ENCODE results near the gene SLC9A9. TPM values are rescaled to one million over a fixed set of nuclear protein-coding genes. Genes with fewer than 3 reads are reported as not detected.

SLC9A9 gene
- total RNA-seq, 1 experiment from 2014 or later, result 7.9 TPM

- peak; percentile 22 for DNase-seq (ENCODE audit: low read depth)
Measured at GRCh38 chr3:143329567-143330211, 518.6 kb downstream of the SLC9A9 start.

DNA sequence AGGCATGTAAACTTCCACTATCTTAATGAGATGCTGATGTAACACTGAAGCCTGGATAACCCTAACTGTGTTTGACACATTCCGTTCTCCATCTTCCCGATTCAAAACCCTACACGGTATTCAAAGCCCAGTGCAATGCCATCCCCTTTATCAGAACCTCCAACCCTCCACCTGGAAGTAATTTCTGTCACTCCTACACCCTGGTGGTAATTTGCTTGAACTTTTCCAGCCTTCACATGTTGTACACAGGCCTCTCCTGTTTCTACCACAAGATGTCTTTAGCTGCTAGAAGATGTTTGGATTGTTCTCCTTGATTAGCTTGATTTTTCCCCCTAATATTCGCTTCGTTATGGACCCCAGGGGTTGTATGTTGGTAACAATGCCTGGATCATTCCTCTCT lies 519.8 kb downstream of the SLC9A9 start:
- no peak for DNase-seq (ENCODE audit: low read depth)

DNA sequence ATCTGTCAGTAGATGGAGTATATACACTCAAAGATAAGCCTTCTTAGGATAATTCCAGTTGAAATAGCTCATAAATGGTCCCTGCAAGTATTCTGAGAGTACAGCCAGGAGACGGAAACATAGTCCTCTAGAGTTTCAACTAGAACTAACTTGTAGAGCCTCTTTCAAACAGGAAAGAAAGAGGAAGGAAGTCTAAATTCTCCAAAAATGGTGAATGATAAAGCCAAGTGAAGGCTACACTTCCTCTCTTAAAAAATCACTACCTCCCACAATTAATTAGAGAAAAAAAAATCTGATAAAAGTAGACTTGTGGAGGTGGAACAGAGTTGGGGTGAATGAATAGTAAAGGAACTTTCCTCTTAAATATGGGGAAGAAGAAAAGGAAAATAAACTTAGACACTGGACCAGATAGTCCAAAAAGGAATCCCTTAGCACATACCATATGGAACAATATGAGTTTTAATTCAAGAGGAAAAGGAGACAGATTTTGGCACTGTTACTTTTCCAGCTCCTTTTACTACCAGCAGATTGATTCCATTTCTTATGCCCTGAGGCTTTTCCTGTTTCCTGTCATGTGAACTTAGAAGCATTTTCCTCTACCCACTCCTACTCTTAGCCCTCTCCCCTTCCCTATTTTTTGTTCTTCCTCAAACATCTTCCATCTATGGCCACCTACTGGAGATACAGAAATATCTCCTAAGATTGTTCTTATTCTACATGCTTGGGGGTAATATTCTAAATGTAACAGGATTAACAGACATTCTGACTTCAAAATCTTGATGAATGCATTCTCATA lies 521.1 kb downstream of the SLC9A9 start:
- DNase-seq (ENCODE audit: low read depth), result peak; percentile 32

DNA sequence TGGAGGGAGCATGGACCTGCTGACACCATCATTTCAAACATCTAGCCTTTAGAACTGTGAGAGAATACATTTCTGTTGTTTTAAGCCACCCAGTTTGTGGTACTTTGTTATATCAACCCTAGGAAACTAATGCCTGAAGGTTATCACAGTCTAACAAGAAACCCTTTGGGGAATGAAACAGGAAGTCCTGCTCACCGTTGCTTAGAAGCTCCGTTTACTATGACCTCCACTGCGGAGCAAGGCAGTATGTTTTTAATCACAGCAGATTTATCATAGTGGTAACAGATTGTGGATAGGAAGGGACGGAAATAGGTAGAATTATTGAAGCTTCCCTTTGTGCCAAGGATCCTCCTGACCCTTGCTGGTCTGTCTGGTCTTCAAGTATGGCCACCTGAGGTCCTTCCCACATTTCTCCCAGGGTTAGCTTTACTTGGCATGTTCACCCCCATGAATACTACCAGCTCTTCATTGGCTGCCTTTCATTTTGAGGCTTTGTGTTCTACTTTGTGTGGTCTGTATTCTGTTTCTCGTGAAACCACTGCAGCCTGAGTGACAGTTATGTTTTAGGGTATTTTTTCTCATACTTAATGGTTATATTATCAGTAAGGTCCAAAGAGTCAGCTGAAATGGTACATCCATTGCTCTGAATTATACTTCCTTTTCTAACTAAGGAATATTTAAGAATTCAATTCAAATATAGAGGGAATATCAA lies 527.1 kb downstream of the SLC9A9 start:
- DNase-seq (ENCODE audit: low read depth), result no peak

- no peak for DNase-seq (ENCODE audit: low read depth)
Measured at GRCh38 chr3:143315766-143316165, 532.5 kb downstream of the SLC9A9 start.

DNA sequence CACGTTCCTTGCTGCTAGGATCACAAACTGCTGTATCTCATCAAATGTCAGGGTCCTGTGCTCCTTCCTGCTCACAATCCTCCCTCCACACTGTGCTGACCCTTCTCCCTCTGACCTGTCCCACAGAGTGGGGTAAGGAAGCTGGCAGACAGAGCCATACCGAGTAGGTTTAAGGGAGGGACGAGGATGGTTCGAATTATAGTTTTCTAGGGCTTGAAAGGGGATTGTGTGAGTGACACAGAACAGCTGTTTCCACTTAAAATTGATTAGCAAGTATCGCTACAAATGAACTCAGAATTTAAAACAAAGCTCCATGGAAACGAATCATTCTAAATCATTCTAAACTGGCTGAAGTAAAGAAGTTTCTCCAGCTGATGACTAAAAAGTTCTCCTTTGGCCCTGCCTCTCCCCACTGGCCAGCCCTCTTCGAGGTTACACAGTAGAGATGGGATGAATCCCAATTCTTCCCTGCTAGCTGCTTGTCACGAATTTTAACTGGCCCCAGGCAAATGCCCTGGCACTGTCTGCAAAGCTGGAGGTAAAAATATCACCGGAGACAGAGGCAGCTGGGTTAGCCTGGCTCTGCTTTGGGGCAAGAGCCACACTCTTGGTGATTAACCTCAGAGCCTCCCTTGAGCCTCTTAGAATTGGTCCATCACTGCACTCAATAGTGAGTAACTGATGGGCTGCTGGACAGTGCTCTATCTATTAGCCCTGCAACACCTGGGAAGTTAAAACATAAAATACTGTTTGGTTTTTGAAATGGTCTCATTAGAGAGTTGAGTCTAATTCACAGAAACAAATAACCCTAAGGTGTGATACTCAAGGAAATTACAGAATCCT lies 533.8 kb downstream of the SLC9A9 start:
- DNase-seq (ENCODE audit: low read depth), result no peak

- DNase-seq (ENCODE audit: low read depth), result no peak
Measured at GRCh38 chr3:143313893-143314188, 534.4 kb downstream of the SLC9A9 start.

DNA sequence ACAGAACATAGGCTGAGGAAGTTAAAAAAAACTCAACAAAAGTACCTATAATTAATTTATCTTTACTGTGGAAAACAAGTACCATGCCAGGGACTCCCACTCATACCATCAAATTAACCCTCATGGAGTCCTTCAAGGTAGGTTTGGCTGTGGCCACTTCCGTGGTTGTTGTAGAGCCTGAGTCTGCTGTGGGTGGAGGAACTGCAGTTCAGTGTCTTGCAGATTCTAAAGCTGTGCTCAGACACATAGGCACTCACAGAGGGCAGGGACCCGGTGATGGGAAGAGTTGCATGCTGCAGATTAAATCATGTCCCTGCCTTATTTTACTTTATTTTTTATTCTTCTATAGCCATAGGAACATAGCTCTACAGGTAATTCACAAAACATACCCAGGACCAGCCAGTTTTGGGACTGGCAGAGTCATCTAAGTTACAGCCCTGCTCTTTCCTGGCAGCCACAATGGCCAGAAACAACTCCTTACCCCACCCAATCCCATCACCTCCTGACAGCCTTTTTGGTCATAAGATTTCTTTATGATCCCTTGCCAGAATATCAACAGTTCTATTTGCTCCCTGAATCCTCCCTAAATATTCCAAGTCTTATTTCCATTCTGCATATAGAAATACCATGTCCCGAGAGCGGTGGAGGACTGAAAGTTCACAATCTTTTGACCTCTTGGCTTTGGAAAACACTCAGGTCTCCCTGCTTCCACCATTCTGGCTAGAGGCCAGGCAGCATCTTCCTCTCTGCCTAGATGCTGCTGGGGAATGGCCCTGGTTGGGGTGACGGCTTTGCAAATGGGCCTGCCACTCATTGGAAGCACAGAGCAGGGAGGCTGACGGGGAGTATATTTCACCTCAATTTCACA lies 535.0 kb downstream of the SLC9A9 start:
- DNase-seq (ENCODE audit: low read depth), result no peak

GRCh38 chr3:143311096-143311495 lies 537.2 kb downstream of the SLC9A9 start:
- DNase-seq (ENCODE audit: low read depth), result peak; percentile 17

DNA sequence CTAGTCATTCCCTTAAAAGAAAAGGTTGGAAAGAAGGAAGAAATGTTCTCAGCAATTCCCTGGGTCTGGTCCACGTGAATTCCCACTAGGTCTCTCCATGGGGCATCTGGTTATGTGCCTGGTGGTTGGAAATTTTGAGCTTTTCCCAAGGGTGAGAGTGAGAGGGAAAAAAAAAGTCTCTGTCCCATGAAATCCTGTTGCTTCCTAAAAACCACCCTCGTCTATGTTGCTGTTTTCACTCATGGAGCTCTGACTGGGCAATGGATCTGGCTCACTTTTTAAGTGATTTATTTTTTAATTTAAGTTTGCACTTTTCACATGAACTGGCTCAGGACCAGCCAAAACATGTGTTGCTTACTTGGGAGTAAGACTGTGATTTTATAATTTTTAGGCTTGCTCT lies 538.6 kb downstream of the SLC9A9 start:
- DNase-seq (ENCODE audit: low read depth), result no peak

- DNase-seq (ENCODE audit: low read depth), result peak; percentile 53
Measured at GRCh38 chr3:143307613-143308183, 540.6 kb downstream of the SLC9A9 start.

GRCh38 chr3:143306407-143306806 lies 541.9 kb downstream of the SLC9A9 start:
- DNase-seq (ENCODE audit: low read depth), result no peak

DNA sequence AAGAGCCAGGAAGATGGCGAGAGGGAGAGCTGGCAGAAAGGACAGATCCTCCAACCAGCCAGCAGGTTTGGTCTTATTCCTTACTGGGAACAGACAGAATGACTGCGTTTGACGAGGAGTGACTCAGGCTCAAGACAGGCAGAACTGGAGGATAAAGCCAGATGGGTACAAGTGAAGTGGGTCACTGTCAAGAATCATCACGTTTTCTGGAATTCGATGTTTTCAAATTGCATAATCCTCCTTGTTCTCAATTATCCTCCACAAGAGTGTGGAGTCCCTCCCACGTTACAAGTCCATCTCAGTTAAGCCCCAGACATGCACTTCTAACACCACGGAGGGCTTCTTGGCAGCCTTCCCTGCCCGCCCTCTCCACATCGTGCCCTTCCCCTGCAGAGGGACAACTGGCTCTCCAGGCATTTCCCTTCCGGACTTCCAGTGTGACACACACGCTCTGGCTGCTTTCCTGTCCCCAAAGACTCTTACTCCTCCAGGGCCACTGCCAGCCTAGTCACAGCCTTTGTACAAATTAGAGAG lies 545.6 kb downstream of the SLC9A9 start:
- DNase-seq (ENCODE audit: low read depth), result peak; percentile 95

DNA sequence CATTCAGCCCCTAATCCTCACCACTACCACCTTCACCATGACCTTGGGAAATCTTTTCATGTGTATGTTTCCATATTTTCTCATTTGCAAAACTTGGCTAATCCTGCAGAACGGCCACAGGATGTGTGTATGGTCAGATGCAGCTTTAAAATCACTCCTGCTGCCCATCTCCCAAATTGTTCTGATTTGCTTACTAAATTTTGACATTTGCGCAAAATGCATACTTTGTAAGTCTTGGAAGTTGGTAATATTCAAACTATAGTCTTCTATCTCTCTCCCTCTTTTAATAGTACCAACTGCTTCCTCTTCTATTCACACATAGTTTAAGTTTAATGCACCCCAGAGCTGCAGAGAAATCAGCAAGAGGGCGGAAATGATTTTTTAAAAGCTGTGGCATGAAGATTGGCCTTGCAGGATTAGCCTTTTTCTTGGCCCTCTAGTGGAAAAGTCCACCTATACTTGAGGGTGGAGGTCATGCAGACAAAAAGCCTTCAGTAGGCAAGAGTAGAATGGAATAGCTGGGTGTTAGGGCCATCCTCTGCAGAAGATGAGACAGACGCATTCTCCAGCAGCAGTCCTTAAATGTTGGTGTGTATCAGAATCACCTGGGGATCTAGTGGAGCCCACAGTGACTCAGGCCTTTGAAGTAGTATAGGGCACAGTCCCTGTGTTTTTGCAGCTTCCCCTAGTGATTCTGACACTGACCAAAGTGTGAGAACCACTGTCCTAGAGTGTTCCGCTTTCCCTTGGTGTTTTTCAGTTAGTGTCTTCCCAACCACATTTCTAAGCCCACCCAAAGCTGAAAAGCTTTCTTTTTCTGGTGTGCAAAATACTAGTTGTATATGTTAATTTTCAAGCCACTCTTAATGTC lies 547.0 kb downstream of the SLC9A9 start:
- DNase-seq (ENCODE audit: low read depth), result no peak

GRCh38 chr3:143298886-143299535 lies 549.3 kb downstream of the SLC9A9 start:
- no peak for DNase-seq (ENCODE audit: low read depth)

GRCh38 chr3:143298380-143298779 lies 549.9 kb downstream of the SLC9A9 start:
- DNase-seq (ENCODE audit: low read depth), result no peak

DNA sequence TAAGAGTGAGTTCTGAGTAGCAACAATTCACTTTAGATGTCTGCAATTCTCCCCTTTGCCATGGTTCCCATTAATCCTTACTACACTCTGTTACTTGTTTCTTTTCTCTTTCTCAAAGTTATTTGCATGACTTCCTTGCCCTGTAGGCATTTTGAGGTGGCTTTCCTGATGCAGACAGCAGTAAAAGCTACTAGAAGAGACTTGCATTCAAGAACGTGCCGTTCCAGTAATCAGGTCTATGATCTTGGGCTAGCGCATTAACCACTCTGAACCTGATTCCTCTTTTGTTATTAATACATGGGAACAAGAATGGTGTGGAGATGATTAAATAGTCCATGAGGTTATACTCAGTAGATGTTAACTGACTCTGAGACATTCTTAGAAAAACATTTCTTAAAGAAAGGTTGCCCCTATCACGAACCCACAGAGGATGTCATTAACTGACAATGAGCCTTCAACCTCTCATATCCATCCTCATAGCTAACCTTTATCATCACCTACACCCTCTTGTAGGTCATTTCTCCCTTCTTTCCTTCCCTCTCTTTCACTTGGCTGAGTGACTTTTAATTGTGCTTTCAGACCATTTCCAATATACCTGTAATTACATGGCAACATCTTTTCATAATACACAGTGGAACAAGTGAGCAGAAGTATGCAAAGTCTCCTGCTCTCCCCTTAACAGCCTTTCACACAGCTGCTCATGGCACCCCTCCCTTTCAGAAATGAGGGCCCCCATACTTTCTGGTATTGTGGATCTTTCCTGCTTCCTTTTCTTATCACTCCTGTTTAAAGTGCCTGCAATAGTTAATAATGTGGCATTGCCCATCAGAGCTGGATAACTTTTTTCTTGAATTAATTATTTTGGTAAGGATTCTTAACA lies 552.8 kb downstream of the SLC9A9 start:
- DNase-seq (ENCODE audit: low read depth), result no peak

DNA sequence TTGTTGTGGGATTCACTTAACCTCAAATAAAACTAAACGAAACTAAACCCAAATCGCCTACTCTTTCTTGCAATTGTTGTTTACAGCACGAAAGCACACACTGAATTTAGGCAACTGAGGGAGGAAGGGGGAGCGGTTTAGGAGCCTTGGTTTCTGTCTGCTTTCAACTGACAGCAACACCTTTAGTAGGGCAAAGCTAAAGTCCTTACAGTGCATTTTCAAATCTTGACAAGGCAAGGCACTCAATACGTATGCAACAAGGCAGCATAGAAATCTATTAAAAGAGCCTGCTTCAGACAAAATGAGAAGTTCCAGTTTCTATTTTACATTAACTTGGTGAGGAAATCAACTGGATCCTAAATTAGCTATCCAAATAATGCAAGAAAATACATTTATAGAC lies 554.1 kb downstream of the SLC9A9 start:
- DNase-seq (ENCODE audit: low read depth), result no peak

Measured in LHCN-M2 (cell line).